NCI-H146 treated with DMSO at 0.1 percent for 48 hours (cell line): ENCODE results near the gene FALEC.
A peak's percentile ranks its signal among the peaks of the same experiment; 100 is the strongest.
"Not testable (repeated sequence)": the region's sequence is repeated elsewhere in the genome, so short reads cannot be mapped to it uniquely, and the experiment has no call there.

Source experiments
- DNase-seq: peaks from one replicate; lab custom pipeline; 2025; ENCODE audit not compliant: unreplicated experiment; lab: John Stamatoyannopoulos, UW

The FALEC gene

GRCh38 chr1:150558303-150558704 is 42.8 kb downstream of the FALEC start:
- DNase-seq = no peak

GRCh38 chr1:150558761-150559655 is 43.5 kb downstream of the FALEC start:
- no peak for DNase-seq

GRCh38 chr1:150559656-150560010 is 44.1 kb downstream of the FALEC start:
- DNase-seq = no peak

GRCh38 chr1:150560011-150560438 is 44.5 kb downstream of the FALEC start:
- peak; percentile 39 for DNase-seq

- peak; percentile 75 for DNase-seq
These were observed 45.2 kb downstream of the FALEC start for GRCh38 chr1:150560576-150561253.

DNA sequence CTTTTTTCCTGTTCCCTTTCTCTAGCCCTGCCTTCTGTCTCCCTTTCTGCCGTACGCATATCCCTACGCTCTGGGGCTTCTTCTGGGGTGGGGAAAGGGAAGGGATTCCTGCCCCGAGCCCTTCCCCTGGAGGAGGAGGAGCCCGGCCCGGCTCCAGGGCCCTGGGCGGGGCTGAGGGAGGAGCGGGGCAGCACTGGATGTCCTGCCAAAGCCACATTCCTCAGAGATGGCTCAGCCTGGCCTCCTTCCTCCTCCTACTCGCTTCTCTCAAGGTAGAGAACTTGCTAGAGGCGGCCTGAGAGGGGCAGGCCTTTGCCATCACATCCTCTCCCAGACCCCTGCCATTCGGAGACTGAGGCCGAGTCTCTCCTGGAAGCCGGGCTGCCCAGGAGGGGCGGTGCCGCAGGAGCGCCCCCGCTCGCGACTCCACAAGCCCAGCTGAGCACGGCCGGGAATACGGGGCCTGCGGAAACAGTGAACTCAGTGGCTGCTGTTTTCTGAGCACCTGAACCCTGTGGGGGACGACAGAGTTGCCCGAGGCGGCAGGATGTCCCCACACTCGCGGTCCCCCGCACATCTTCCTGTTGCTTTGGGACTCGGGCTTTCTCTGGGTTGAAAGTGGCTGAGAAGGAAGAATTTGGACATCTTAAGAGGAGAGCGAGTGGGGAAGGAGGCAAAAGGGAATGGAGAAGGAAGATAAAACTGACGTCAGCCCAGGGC is 45.9 kb downstream of the FALEC start:
- DNase-seq = peak; percentile 41

DNA sequence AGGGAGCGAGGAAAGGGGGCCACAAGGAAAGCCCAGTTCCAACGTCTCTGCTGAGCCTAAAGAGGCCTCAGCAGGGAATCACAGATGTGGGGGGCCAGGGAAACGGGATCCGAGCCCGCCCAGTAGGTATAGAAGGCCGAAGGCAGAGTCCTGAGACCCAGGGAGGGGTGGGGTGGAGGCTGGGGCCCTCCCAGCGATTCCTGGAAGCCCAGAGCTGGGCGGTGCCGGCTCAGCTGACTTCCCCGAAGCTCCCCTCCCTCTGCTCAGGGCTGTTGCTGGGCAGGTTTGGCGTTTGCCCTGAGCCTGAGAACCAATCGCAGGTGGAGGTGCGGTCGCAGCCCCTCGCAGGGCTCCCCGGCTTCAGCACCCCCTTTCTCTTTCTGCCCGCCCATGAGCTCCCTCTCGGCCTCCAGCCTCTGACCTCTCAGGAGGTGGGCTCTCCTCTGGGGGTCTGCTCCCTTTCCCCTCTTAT is 46.5 kb downstream of the FALEC start:
- DNase-seq = peak; percentile 63

GRCh38 chr1:150562446-150563339 is 47.1 kb downstream of the FALEC start:
- DNase-seq = no peak

- no peak for DNase-seq
These were observed 47.9 kb downstream of the FALEC start for GRCh38 chr1:150563340-150564038.

GRCh38 chr1:150564051-150564991 is 48.8 kb downstream of the FALEC start:
- DNase-seq = no peak

GRCh38 chr1:150565240-150565991 is 49.9 kb downstream of the FALEC start:
- DNase-seq = not testable (repeated sequence)

DNA sequence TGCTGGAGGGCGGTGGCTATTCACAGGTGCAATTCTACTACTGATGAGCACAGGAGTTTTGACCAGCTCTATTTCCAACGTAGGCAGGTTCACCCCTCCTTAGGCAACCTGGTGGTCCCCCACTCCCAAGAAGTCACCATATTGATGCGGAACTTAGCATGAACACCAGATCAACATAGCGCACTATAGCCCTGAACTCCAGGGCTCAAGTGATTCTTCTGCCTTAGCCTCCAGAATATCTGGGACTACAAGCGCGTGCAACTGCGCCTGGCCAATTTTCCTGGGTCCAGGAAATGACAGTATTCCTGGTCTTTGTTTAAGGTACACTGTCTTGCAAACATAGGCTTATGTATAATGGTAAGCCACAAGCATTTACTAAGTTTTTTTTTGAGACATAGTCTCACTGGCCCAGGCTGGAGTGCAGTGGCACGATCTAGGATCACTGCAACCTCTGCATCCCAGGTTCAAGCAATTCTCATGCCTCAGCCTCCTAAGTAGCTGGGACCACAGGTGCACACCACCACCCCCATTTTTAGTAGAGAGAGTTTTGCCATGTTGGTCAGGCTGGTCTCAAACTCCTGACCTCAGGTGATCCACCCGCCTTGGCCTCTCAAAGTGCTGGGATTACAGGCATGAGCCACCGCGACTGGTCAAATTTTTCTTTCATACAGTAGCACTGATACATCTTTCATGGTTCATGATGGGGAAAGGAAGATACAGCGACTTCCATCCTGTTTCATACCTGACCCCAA is 51.2 kb downstream of the FALEC start:
- DNase-seq = no peak

GRCh38 chr1:150567341-150567716 is 51.8 kb downstream of the FALEC start:
- DNase-seq = no peak

DNA sequence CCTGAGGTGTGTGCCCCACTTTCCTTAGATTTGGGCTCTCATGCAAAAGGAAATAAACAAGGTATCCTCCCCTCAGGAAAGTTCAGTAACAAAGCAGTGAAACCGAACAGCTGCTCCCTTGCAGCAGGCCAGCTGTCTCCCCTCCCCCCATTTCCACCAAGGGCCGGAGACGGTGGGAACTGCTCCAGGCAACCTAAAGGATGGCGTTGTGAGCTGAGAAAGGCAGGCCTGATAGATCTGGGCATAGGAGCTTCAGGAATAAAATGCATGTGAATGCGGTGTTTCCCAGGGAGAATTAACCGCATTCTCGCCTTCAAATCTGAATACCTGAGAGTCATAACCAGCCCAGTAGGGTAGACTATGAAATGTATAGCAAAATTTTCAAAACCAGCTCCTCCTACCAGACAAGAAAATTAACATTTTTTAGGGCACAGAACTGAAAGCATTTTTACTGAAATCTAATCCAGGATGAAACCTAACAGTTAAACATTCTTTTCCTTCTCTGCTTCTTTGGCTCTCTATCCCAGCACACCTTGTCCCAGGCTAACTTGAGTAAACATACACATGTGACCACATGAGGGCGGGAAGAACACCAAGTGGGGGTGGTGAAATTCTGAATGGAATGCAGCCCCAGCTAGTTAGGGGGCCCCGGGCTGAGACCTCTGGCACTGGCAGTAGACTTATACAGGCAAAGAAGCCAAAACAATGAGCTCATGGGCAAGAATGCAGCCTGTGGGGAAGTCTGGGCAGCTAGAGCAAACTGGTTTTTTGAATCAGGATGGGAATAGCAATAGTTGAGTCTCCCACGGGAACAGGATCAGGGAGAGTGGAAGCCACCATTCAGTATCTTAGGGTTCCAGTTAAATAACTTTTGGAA is 52.4 kb downstream of the FALEC start:
- peak; percentile 17 for DNase-seq

DNA sequence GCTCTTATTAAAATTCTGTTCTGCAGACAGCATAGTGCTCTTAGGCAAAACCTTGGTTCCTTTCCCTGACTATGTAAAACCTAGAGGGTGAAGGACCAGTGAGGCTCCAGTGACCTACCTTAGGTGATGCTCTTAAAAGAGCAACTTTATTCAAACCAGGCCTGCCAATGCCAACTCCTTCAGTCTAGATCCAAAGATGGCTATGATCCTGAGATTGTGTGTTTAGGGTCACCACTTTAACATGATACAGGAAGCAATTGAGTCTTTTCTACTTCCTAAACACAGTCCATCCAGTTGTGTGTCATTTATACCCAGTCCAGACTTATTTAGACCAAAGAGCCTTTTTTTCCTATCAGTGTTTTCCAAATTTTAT is 53.0 kb downstream of the FALEC start:
- no peak for DNase-seq

GRCh38 chr1:150572918-150573647 is 57.5 kb downstream of the FALEC start:
- no peak for DNase-seq
